DMS53 treated with DMSO at 0.1 percent for 48 hours (cell line): ENCODE measurements around the gene VSIG10L2.
"Not testable (repeated sequence)": the region's sequence is repeated elsewhere in the genome, so short reads cannot be mapped to it uniquely, and the experiment has no call there.

Experiments
- DNase-seq: peaks from one replicate; lab custom pipeline; 2025; ENCODE audit not compliant: unreplicated experiment; lab: John Stamatoyannopoulos, UW

The VSIG10L2 gene

GRCh38 chr11:125945797-125946520 lies at the start of gene VSIG10L2:
TSS of gene VSIG10L2 (plus strand) at chr11:125946044. CDS start at chr11:125946056, 12 bp downstream.
- peak; percentile 41 for DNase-seq

GRCh38 chr11:125901872-125902271 lies 44.0 kb upstream of the VSIG10L2 start:
- DNase-seq: no peak

GRCh38 chr11:125902277-125902926 lies 43.4 kb upstream of the VSIG10L2 start:
- DNase-seq: peak; percentile 42

GRCh38 chr11:125902927-125903710 lies 42.7 kb upstream of the VSIG10L2 start, which contains the start of gene PUS3:
TSS of gene PUS3 (minus strand) at chr11:125903206. CDS start at chr11:125896284, 6,922 bp downstream.
- peak; percentile 91 for DNase-seq

- DNase-seq: no peak
Measured at GRCh38 chr11:125903711-125904659, 41.9 kb upstream of the VSIG10L2 start, which contains the start of gene DDX25. TSS of gene DDX25 (plus strand) at chr11:125904508. CDS start at chr11:125904518, 10 bp downstream.

- DNase-seq: no peak
Measured at GRCh38 chr11:125904678-125905077, 41.2 kb upstream of the VSIG10L2 start.

- no peak for DNase-seq
Measured at GRCh38 chr11:125910226-125910849, 35.5 kb upstream of the VSIG10L2 start.

GRCh38 chr11:125914601-125915000 lies 31.2 kb upstream of the VSIG10L2 start:
- DNase-seq: not testable (repeated sequence)

- no peak for DNase-seq
Measured at GRCh38 chr11:125916683-125917347, 29.0 kb upstream of the VSIG10L2 start.

- no peak for DNase-seq
Measured at GRCh38 chr11:125918140-125918840, 27.6 kb upstream of the VSIG10L2 start.

- DNase-seq: no peak
Measured at GRCh38 chr11:125921042-125921441, 24.8 kb upstream of the VSIG10L2 start.

- no peak for DNase-seq
Measured at GRCh38 chr11:125922156-125922555, 23.7 kb upstream of the VSIG10L2 start.

GRCh38 chr11:125923012-125923579 lies 22.7 kb upstream of the VSIG10L2 start:
- peak; percentile 83 for DNase-seq

GRCh38 chr11:125923633-125924032 lies 22.2 kb upstream of the VSIG10L2 start:
- DNase-seq: no peak

GRCh38 chr11:125924384-125925007 lies 21.3 kb upstream of the VSIG10L2 start:
- no peak for DNase-seq

GRCh38 chr11:125925247-125925740 lies 20.6 kb upstream of the VSIG10L2 start:
- no peak for DNase-seq

- no peak for DNase-seq
Measured at GRCh38 chr11:125925804-125926203, 20.0 kb upstream of the VSIG10L2 start.

- no peak for DNase-seq
Measured at GRCh38 chr11:125926682-125927081, 19.2 kb upstream of the VSIG10L2 start.
